NB4 (cell line): Measurements from ENCODE around the gene SLC46A3.

Source experiments
- CTCF ChIP-seq: IDR thresholded peaks from one replicate; pipeline ENCODE4 v1.5.1; 2012; ENCODE audit warnings: low read depth, low read length
- POLR2A ChIP-seq: IDR thresholded peaks from 2 replicates; pipeline ENCODE4 v1.6.1; 2011; ENCODE audit warnings: mild to moderate bottlenecking; ENCODE audit not compliant: insufficient read length; ENCODE audit errors: extremely low read depth

- TF ChIP-seq CTCF (no peak), POLR2A (no peak)
Observed at GRCh38 chr13:28744656-28745055, 25.9 kb upstream of the SLC46A3 start.
